WTC11 (cell line): ENCODE results near the gene DMXL2.

Experiments
- CREM ChIP-seq: sonication (generic); formaldehyde crosslinking; IDR thresholded peaks from 2 replicates; pipeline ENCODE4 v1.8.1; 2022; ENCODE audit warnings: mild to moderate bottlenecking, missing genetic modification reagents, moderate library complexity
- CTCF ChIP-seq: fragments of 200-600 bp; IDR thresholded peaks from 2 replicates; pipeline ENCODE4 v1.8.0; 2022; ENCODE audit warnings: antibody characterized with exemption
- FOXP4 ChIP-seq: sonication (generic); formaldehyde crosslinking; IDR thresholded peaks from 2 replicates; pipeline ENCODE4 v1.8.0; 2022; ENCODE audit warnings: mild to moderate bottlenecking, missing genetic modification reagents
- SP1 ChIP-seq: sonication (generic); formaldehyde crosslinking; conservative IDR thresholded peaks from 2 replicates; pipeline ENCODE4 v1.8.1; 2022; ENCODE audit warnings: missing genetic modification reagents
- TEAD1 ChIP-seq: sonication (generic); formaldehyde crosslinking; IDR thresholded peaks from 2 replicates; pipeline ENCODE4 v1.8.0; 2022; ENCODE audit warnings: mild to moderate bottlenecking, missing genetic modification reagents
- ZNF121 ChIP-seq: sonication (generic); formaldehyde crosslinking; IDR thresholded peaks from 2 replicates; pipeline ENCODE4 v1.8.0; 2023; ENCODE audit warnings: missing genetic modification reagents
- TF ChIP-seq, protein P1 (sequence below): sonication (generic); formaldehyde crosslinking; conservative IDR thresholded peaks from 2 replicates; pipeline ENCODE4 v1.8.1; 2022; ENCODE audit warnings: mild to moderate bottlenecking, missing genetic modification reagents

GRCh38 chr15:51623386-51623938 is 891 bp upstream of the DMXL2 start:
- TF ChIP-seq CTCF, result no peak
- TF ChIP-seq SP1 (CRISPR knock-in tag), result no peak
- TF ChIP-seq FOXP4 (CRISPR knock-in tag), result no peak
- no peak for TF ChIP-seq TEAD1 (CRISPR knock-in tag)
- TF ChIP-seq CREM (CRISPR knock-in tag), result no peak
- no peak for TF ChIP-seq ZNF121
- TF ChIP-seq, protein P1, sequence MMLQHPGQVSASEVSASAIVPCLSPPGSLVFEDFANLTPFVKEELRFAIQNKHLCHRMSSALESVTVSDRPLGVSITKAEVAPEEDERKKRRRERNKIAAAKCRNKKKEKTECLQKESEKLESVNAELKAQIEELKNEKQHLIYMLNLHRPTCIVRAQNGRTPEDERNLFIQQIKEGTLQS (CRISPR knock-in tag), result no peak
